T-helper 1 cell treated with Interleukin-12 subunit alpha and Interleukin-12 subunit beta and Interleukin-4 antibody, amounts not matched to agents 30 ng/mL and 1 ng/mL, for 36 hours (primary cell): ENCODE data around the gene RASGRF2. TPM values are rescaled to one million over a fixed set of nuclear protein-coding genes. Genes with fewer than 3 reads are reported as not detected.
"Not testable (repeated sequence)": the region's sequence is repeated elsewhere in the genome, so short reads cannot be mapped to it uniquely, and the experiment has no call there.

ENCODE experiments used
- intact Hi-C: fragments of 100-400 bp; cut with micrococcal nuclease; formaldehyde crosslinking; loops from one replicate; pipeline ENCODE4 v1.15.1; 2024
- total RNA-seq: library from RNA; stranded (reverse); gene quantifications from 2 replicates; pipeline ENCODE4 v1.2.3, GENCODE V29; 2022

Gene RASGRF2
- total RNA-seq, 1 donor from 2014 or later: 10.8 TPM

DNA sequence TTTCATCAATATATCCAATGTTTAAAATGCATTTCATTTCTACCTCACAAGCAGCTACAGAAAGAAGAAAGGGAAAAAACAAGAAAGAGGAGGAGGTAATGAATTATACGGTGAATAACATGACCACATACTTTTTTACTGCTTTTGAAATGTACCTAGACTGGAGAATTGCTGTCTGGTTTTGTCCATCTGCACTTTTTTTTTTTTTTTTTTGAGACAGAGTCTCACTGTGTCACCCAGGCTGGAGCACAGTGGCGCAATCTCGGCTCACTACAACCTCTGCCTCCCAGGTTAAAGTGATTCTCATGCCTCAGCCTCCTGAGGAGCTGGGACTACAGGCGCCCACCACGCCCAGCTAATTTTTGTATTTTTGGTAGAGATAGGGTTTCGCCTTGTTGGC is 58.4 kb downstream of the RASGRF2 start:
- intact Hi-C loops: not testable (repeated sequence)

DNA sequence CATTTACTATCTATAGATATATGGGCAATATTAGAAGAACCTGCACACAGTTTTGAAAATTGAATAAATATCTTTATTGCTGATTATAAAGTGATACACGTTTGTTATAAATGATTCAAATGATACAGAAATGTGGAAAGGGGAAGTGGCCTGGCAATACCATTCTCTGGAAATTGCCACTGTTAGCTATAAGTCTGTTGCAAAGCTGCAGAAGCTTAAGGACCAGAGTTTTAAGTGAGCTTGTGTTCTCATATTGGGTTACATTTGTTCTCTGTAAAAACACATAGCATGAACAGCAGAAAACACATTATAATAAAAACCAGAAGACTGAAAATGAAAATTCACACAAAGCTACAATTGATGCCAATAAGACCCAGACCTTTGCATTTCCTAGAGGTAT is 59.6 kb downstream of the RASGRF2 start:
- intact Hi-C loops: no loop called here

DNA sequence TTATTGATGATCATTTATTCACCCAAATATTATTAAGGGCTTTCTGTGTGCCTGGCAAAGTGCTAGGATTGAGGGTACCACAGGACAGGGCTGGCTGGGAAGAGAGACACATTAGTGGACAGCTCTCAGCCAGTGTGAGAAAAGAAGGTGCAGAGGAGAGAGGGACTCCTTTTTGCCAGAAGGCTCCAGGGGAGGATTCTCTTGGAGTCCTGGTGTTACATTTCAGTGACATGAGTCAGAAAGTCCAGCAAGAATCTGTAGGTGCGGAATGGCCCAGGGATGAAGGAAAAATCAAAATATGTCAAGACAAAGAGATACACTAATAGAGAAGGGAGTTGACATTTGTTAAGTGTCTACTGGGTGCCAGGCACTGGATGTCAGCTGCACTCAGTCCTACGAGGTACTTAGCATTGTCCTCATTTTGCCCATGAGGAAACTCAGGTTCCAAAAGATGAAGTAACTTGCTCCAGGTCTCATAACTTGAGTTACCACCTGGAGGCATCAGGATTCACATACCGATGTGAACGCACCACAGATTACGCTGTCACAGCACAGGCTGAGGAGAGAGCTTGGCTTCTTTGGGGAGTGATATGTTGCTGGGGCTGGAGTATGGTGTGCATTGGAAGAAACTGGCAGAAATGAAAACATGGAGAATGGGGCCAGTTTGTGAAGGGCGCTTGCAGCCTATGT is 60.5 kb downstream of the RASGRF2 start:
- intact Hi-C loops: no loop called here

DNA sequence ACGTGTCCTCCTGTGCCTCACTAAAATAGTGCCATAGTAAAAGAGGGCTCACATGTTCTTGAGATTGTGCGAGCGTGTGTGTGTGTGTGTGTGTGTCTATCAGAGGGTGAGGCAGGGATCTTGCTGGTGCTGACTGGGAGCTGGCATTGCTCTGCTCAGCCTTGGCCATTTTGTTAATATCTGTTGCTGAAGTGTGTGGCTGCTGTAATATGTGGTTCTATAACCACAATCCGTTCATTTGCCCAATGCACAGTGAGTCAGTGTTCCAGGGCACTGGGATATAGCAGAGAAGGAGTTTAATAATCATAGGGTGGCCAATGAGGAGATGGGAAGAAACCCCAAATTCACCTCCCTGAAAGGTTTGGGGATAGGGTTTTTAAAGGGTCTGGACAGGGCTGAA is 61.3 kb downstream of the RASGRF2 start:
- intact Hi-C loops: no loop called here

DNA sequence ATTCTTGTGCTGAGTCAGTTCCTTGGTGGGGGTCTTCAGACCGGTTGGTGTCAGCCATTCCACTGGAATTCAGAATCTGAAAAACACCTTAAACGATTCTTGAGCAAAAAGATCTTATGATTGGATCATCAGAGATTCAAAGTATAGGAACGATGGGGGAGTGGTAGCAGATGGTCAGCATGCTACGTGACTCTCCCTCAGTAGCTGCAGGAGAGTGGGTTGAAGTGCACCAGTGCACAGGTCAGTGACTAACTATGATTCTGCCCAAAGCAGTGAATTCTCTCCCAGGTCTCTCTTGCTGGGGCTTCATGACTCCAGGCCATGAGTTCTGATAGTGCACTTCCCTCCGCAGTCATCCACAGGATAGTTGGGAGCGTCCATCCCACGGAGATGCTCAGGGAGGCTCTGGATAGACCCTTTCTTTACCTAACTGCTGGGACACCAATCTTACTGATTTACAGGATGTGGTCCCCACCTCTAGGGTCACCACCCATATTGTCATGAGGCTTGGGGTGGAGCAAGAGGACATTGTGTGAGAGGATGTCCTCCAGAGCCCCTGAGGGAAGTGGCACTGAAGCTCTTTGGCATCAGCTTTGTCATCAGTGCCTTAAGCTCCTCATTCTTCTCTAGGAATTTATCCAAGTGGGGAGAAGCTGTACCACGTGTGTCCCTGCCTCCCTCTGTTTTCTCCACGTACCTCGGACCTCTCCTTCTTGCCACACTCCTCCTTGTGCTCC is 62.0 kb downstream of the RASGRF2 start:
- intact Hi-C loops: no loop called here

DNA sequence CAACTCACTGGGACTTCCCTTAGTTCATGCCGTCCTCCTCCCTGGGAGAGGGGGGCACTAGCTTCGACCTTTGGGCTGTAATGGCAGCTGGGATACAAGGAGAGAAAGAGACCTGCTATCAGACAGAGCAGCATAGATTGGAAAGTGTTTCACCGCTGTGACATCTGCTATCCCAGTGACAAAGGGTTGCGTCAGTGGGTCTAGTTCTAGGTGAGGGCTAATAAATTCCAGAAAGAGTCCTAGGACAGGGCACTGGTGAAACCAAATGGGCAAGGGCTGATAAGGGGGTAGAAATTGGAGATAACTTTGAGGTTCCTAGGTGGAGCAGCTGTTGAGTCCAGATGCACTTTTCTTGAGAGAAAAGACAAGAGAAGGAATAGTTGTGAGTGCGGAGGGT is 62.5 kb downstream of the RASGRF2 start:
- intact Hi-C loops: no loop called here

DNA sequence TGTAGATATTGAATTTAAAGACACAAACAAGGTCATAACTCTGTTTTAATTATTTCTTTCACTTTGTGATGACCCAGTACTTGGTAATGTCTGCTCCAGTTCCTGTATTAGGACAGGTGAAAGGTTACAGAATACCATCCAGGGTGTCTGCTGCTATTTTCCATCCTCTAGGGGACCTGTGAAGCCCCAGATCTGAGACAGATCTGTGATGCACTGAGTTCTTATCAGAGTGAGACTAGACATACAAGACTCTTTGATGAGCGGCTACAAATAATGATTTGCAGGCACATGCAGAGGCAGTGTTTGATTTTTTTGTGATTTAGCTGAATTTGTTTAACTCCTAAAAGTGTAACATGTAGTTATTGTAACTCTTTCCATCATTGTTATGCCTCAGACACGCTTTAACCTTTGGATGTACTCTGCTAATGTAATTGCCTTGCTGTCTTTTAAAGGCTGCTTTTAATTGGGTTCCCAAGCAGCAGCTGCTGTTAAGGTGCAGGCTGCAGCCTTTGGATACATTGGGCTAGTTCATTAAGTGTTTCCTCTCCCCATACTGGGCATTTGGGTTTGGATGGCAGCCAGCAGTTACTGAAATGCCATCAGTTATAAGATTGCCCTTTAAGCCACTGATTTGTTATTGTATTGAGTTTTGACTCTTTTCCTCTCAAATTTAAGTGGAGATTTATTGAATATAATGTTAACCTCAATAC is 63.3 kb downstream of the RASGRF2 start:
- intact Hi-C loops: no loop called here

DNA sequence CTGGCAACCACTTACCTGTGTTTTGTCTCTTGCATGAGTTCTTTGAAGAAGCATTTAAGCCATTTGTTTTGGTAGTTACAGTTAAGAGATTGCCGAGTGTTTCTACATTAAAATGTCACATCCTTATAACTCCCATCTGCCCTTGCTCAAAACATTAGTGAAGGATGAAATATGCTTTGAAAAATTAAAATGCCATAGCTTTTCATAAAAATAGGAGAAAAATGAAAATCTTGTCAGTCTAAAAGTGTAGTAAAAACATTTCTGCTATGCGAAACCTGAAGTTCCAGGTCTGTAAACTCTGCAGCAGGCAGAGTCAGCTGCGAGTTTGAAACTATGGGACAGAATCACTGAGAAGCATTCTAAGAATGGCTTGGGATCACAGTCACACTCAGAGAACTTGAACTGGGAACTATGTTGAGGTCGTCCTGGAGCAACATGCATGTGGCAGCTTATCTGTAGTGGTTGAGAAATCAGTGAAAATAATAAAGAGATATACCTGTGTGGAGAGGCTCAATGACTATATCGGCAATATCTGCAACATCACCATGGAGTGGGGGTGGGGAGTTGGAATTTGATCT is 67.4 kb downstream of the RASGRF2 start:
- intact Hi-C loops: no loop called here

DNA sequence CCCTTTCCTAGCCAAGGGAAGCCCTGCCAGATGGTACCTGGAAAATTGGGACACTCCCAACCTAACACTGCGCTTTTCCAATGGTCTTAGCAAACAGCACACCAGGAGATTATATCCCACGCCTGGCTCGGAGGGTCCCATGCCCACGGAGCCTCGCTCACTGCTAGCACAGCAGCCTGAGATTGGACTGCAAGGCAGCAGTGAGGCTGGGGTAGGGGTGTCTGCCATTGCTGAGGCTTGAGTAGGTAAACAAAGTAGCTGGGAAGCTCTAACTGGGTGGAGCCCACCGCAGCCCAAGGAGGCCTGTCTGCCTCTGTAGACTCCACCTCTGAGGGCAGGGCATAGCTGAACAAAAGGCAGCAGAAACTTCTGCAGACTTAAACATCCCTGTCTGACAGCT is 68.7 kb downstream of the RASGRF2 start:
- intact Hi-C loops: not testable (repeated sequence)

DNA sequence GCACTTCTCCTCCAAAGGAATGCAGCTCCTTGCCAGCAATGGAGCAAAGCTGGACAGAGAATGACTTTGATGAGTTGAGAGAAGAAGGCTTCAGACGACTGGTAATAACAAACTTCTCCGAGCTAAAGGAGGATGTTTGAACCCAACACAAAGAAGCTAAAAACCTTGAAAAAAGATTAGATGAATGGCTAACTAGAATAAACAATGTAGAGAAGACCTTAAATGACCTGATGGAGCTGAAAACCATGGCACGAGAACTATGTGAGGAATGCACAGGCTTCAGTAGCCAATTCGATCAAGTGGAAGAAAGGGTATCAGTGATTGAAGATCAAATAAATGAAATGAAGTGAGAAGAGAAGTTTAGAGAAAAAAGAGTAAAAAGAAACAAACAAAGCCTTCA is 69.6 kb downstream of the RASGRF2 start:
- intact Hi-C loops: not testable (repeated sequence)

DNA sequence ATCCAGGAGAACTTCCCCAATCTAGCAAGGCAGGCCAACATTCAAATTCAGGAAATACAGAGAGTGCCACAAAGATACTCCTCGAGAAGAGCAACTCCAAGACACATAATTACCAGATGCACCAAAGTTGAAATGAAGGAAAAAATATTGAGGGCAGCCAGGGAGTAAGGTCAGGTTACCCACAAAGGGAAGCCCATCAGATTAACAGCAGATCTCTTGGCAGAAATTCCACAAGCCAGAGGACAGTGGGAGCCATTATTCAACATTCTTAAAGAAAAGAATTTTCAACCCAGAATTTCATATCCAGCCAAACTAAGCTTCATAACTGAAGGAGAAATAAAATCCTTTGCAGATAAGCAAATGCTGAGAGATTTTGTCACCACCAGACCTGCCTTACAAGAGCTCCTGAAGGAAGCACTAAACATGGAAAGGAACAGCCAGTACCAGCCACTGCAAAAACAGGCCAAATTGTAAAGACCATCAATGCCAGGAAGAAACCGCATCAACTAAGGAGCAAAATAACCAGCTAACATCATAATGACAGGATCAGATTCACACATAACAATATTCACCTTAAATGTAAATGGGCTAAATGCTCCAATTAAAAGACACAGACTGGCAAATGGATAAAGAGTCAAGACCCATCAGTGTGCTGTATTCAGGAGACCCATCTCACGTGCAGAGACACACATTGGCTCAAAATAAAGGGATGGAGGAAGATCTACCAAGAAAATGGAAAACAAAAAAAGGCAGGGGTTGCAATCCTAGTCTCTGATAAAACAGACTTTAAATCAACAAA is 70.3 kb downstream of the RASGRF2 start:
- intact Hi-C loops: not testable (repeated sequence)

DNA sequence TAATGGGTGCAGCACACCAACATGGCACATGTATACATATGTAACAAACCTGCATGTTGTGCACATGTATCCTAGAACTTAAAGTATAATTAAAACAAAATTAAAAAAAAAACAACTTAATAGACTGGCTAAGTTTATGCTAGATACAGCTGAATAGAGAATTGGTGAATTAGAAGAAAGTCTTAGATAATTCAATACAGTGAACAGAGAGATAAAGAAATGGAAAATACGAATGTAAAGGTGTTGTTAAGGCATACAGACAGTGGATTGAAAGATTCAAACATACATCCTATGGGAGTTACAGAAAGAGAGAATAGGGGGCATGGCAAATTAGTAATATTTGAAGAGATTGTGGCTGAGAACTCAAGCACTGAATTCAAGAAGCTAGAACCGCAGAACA is 75.4 kb downstream of the RASGRF2 start:
- intact Hi-C loops: no loop called here

DNA sequence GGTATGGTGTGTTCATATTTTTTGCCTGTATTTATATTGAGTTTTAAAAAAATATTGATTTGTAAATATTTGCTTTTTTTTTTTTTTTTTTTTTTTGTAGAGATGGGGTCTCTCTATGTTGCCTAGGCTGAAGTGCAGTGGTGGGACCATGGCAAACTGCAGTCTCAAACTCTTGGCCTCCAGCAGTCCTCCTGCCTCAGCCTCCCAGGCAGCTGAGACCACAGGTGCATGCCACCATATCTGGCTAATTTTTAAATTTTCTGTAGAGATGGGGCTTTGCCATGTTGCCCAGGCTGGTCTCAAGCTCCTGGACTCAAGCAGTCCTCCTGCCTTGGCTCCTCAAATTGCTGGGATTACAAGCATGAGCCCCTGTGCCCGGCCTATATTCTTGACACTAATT is 78.3 kb downstream of the RASGRF2 start:
- intact Hi-C loops: no loop called here

DNA sequence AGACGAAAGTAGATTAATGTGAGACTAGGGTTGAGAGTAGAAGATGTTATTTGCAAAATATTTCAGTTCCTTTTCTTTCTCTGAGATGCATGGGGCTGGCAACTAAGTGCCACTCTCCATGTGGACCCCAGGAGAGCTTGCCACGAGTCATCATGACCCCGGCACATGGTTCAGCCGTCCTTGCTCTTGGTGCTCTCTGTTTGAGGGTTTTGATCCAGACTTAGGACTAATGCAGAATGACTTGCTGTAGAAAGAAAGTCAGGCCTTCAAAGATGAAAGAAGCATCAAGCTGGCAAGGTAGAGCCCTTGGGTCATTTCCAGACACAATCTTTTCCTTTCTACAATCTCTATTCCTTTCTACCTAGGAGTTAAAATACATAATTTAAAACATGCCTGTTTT is 84.7 kb downstream of the RASGRF2 start:
- intact Hi-C loops: no loop called here

DNA sequence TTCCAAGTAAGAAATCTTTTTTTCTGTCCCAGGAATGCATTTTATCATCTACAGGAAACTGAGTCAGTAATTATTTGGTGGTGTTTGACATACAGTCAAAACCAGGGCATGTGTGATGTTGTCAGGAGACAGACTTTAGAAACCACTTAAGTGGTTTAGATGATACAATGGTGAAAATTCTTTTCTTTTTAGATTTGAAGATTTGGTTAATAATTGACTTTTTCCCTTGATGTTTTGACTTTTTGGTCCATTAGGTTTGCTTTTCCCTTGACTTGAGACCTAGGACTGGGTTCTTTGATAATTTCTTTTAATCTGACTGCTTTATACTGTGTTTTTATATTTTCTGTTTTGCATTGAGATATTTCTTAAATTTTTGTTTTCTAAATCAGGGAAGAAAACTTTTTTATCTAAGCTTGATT is 85.2 kb downstream of the RASGRF2 start:
- intact Hi-C loops: no loop called here

DNA sequence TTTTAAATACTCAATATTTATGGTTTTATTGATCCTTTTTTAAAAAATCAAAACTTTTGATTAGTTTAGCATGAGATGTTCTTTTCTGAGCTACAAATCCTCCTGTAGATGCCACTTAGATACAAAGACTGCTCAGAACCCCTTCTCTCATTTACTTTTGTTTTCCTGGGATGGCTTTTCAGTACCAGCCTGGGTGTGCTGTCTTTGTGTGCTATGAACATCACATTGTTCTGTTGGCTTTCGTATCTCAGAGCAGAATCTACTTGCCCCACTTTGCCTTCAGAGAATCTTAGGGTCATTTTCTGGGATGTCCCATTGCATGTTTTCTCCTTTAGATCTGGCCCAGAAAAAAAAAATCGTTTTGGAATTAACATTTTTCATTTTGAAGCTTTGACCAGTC is 85.9 kb downstream of the RASGRF2 start:
- intact Hi-C loops: no loop called here

DNA sequence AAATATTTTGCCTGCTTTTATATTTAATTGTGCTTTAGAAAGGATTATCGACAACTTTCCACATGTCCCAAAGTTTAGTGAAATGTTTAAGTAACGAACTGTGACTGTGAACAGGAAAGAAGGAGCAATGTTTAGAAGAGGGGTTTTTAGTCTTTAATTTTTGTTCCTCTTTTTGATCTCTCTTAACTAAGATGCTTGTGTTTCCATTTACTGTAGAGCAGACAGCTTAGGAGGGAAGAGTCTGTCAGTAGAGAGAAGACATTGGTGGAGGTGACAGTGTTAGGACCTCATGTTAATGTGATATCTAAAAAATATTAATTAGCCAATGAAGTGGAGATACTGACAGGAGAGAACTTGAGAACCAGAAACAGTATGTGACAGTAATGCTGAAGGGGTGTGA is 92.2 kb downstream of the RASGRF2 start:
- intact Hi-C loops: no loop called here

DNA sequence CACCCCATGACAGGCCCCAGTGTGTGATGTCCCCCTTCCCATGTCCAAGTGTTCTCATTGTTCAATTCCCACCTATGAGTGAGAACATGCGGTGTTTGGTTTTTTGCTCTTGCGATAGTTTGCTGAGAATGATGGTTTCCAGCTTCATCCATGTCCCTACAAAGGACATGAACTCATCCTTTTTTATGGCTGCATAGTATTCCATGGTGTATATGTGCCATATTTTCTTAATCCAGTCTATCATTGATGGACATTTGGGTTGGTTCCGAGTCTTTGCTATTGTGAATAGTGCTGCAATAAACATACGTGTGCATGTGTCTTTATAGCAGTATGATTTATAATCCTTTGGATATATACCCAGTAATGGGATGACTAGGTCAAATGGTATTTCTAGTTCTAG is 93.1 kb downstream of the RASGRF2 start:
- intact Hi-C loops: not testable (repeated sequence)

DNA sequence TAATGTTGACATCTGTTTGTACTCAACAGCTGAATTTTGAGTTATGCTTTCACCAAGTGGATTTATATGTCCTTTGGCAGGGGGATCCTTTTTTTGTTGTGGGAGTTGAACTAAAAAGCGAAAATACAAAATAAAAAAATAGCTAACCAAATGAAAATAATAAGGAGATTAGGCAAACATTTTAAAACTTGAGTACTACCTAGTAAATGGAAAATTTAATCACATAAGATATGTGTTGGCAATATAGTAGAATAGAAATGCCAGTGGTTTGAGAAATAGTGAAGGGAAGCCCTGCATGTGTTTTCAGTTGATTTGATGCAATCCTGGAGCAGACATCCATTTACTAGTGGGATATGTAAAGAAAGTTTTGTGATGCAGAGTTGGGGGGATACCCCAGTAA is 98.0 kb downstream of the RASGRF2 start:
- intact Hi-C loops: no loop called here

DNA sequence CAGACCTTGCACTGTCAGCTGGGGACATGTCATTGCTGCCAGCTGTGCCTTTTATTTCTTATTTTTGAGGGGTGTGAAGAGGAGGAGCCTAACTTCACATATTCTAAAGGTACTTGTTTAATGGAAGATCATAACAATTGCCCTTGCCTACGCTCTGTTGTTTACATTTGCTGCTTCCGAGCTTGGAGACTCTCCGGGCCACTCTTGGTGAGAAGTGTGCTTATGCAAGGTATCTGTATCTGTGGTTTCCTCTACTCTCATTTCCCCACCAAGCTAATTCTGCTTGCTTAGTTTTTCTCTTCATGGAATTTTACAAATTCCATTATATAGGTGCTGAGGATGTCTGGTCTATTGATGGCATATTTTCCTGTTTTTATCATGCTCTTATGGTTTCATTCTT is 105.3 kb downstream of the RASGRF2 start:
- intact Hi-C loops: no loop called here

DNA sequence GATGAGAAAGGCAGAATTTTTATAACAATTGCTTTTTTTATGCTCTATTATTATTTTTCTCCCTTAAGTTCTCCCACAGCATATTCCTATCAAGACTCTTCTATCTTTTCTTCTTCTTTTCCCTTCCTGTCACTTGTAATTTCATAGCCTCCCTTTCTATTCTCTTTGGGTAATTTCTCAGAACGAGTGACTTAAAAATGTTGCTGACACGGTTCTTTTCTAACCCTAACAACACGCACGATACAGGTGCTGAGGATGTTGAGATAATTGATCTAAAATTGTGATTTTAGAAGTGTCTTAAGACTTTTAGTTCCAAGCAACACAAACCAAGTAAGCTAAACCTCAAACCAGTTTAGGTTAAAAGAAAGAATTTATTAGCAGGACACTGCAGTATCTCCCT is 105.9 kb downstream of the RASGRF2 start:
- intact Hi-C loops: no loop called here
